ENCODE results near the gene C1QTNF1. TPM values are rescaled to one million over a fixed set of nuclear protein-coding genes. Genes with fewer than 3 reads are reported as not detected.

The C1QTNF1 gene
- total RNA-seq, 1 experiment from 2014 or later = 4.0 TPM

DNA sequence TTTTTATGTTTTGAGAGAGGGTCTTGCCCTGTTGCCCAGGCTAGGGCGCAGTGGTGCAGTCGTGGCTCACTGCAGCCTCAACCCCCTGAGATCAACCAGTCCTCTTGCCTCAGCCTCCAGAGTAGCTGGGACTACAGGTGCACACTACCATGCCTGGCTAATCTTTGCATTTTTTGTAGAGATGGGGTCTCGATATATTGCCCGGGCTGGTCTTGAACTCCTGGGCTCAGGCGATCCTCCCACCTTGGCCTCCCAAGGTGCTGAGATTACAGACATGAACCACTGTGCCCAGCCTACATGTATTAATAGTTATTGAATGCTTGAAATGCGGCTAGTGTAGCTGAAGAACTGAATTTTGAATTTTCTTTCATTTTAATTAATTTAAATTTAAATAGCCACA, 12.2 kb downstream of the C1QTNF1 start:
- Histone ChIP-seq H3K27me3 (ENCODE audit: insufficient read depth, low read length) (no peaks in the 10 kb centered on the region), H3K4me1 (ENCODE audit: control insufficient read depth in 1 of 2, insufficient read depth in 2 of 2, low read length in 2 of 2) (peaks cover 0 to 4% of the 10 kb centered on the region in 2 experiments; a peak in 2 of 4 replicates), H3K9me3 (ENCODE audit: control insufficient read depth in 1 of 2, insufficient read depth in 1 of 2, low read depth in 1 of 2, low read length in 2 of 2) (no peaks in the 10 kb centered on the region), H3K27ac (ENCODE audit: low read depth, low read length) (no peak overlapping the region), H3K79me2 (ENCODE audit: insufficient read depth, low read length) (no peaks in the 10 kb centered on the region), H4K20me1 (ENCODE audit: insufficient read depth) (no peaks in the 10 kb centered on the region), H3K9ac (ENCODE audit: low read length) (no peak overlapping the region), H3K4me3 (replicated peaks in 1 of 2; ENCODE audit: low read depth in 1 of 2, low read length in 2 of 2) (no peak overlapping the region), H2AFZ (ENCODE audit: low read depth, low read length, poor library complexity, severe bottlenecking) (no peak overlapping the region), H3K36me3 (ENCODE audit: control insufficient read depth in 1 of 2, insufficient read depth in 2 of 2, low read length in 2 of 2) (no peaks in the 10 kb centered on the region), H3K4me2 (ENCODE audit: low read length) (no peak overlapping the region), H3K9me2 (ENCODE audit: insufficient read depth) (no peaks in the 10 kb centered on the region)
- BruUV-seq (replicated peaks) = no TSS peak
- TF ChIP-seq CBX3 (IDR thresholded peaks at IDR 0.05; ENCODE audit: low read depth) (no peak), SRF (IDR thresholded peaks at IDR 0.05; ENCODE audit: low read depth) (no peak), SP1 (IDR thresholded peaks at IDR 0.05; ENCODE audit: low read depth) (no peak), POLR2A (IDR thresholded peaks at IDR 0.05; ENCODE audit: borderline replicate concordance, extremely low read depth, insufficient read depth, insufficient read length) (no peak), EZH2 (IDR thresholded peaks at IDR 0.05) (no peak), EZH2phosphoT487 (IDR thresholded peaks at IDR 0.05; ENCODE audit: borderline replicate concordance) (no peak), ELF1 (IDR thresholded peaks at IDR 0.05; ENCODE audit: borderline replicate concordance, low read depth) (no peak), RAD21 (IDR thresholded peaks at IDR 0.05; ENCODE audit: low read depth) (no peak), JUND (IDR thresholded peaks at IDR 0.05) (no peak), ZFX (IDR thresholded peaks at IDR 0.05) (no peak), FOSL1 (IDR thresholded peaks at IDR 0.05; ENCODE audit: low read depth) (no peak), REST (IDR thresholded peaks at IDR 0.05; ENCODE audit: low read depth) (no peak), YY1 (IDR thresholded peaks at IDR 0.05; ENCODE audit: extremely low read depth, insufficient replicate concordance, low read depth, low read length) (no peak), CTCF (IDR thresholded peaks at IDR 0.05 in 2 of 3, conservative IDR thresholded peaks at IDR 0.05 in 1 of 3; ENCODE audit: borderline replicate concordance in 1 of 3, insufficient read depth in 1 of 3, low read depth in 2 of 3, low read length in 2 of 3) (no peak), POLR2AphosphoS5 (IDR thresholded peaks at IDR 0.05; ENCODE audit: low read depth, low read length) (no peak), EGR1 (IDR thresholded peaks at IDR 0.05; ENCODE audit: low read depth) (no peak), ZBTB33 (IDR thresholded peaks at IDR 0.05; ENCODE audit: extremely low read depth, insufficient replicate concordance, low read length) (no peak)
- TF ChIP-seq, protein P1, sequence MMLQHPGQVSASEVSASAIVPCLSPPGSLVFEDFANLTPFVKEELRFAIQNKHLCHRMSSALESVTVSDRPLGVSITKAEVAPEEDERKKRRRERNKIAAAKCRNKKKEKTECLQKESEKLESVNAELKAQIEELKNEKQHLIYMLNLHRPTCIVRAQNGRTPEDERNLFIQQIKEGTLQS (IDR thresholded peaks at IDR 0.05) = no peak
- DNase-seq (ENCODE audit: low read depth, low spot score) = no peak
- CTCF ChIA-PET = interaction anchor here (0.9 to 2.4 kb wide), 7 partner anchors 7 to 356 kb away, joined by 3 to 16 read pairs (median 9); partner anchors contain the start of gene ENGASE
- intact Hi-C loops (cut with micrococcal nuclease) = no loop called here
- ATAC-seq = no peak
- POLR2A ChIA-PET = interaction anchor here (0.6 to 2.6 kb wide), 2 partner anchors 10 to 251 kb away, joined by 3 to 8 read pairs; no protein-coding TSS in a partner anchor
- RAD21 ChIA-PET (ENCODE audit: low non-redundant PET in 1 of 2, low total read pairs in 2 of 2, uncharacterized antibody in 2 of 2, unreplicated experiment in 2 of 2) = no interaction called here

Measured in HCT116 (cell line).